NB4 (cell line): ENCODE data around the gene SLC35F6.
"Not testable (repeated sequence)": the region's sequence is repeated elsewhere in the genome, so short reads cannot be mapped to it uniquely, and the experiment has no call there.

ENCODE experiments used
- POLR2A ChIP-seq: IDR thresholded peaks from 2 replicates; pipeline ENCODE4 v1.6.1; 2011; ENCODE audit warnings: mild to moderate bottlenecking; ENCODE audit not compliant: insufficient read length; ENCODE audit errors: extremely low read depth
- TF ChIP-seq, protein P1 (sequence below): IDR thresholded peaks from one replicate; pipeline ENCODE4 v1.5.1; 2012; ENCODE audit warnings: low read depth, low read length
- TF ChIP-seq, protein P2 (sequence below): IDR thresholded peaks from 2 replicates; pipeline ENCODE4 v1.6.1; 2011; ENCODE audit warnings: low read depth, low read length

GRCh38 chr2:26760991-26761390 lies 3.1 kb upstream of the SLC35F6 start:
- TF ChIP-seq, protein P1, sequence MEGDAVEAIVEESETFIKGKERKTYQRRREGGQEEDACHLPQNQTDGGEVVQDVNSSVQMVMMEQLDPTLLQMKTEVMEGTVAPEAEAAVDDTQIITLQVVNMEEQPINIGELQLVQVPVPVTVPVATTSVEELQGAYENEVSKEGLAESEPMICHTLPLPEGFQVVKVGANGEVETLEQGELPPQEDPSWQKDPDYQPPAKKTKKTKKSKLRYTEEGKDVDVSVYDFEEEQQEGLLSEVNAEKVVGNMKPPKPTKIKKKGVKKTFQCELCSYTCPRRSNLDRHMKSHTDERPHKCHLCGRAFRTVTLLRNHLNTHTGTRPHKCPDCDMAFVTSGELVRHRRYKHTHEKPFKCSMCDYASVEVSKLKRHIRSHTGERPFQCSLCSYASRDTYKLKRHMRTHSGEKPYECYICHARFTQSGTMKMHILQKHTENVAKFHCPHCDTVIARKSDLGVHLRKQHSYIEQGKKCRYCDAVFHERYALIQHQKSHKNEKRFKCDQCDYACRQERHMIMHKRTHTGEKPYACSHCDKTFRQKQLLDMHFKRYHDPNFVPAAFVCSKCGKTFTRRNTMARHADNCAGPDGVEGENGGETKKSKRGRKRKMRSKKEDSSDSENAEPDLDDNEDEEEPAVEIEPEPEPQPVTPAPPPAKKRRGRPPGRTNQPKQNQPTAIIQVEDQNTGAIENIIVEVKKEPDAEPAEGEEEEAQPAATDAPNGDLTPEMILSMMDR = not testable (repeated sequence)
- not testable (repeated sequence) for TF ChIP-seq POLR2A
- TF ChIP-seq, protein P2, sequence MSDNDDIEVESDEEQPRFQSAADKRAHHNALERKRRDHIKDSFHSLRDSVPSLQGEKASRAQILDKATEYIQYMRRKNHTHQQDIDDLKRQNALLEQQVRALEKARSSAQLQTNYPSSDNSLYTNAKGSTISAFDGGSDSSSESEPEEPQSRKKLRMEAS = not testable (repeated sequence)
